Small intestine (tissue), 7 donors: ENCODE measurements around the gene HMGN3. TPM values are rescaled to one million over a fixed set of nuclear protein-coding genes. Genes with fewer than 3 reads are reported as not detected.

ENCODE experiments used
- DNase-seq, 2 donors: peaks; one replicate each; pipeline versions ENCODE4 v3.0.0 to v3.0.0-alpha.2; 2013
- FAIRE-seq: peaks from 2 replicates; lab custom pipeline; 2012; peaks lifted over from hg19 to GRCh38; lab: Jason Lieb, UNC
- H3K27ac ChIP-seq, 3 donors: one replicate each; pipeline ENCODE4 v1.5.1; 2013; ENCODE audit warnings: low read length in 2 of 3, mild to moderate bottlenecking in 2 of 3, control low read depth in 1 of 3, inconsistent platforms in 1 of 3, low read depth in 1 of 3, moderate library complexity in 1 of 3
- H3K27me3 ChIP-seq, 3 donors: one replicate each; pipeline ENCODE4 v1.6.1; 2013; ENCODE audit warnings: low read length in 3 of 3, inconsistent platforms in 1 of 3; ENCODE audit not compliant: control insufficient read depth in 3 of 3, insufficient read depth in 3 of 3
- H3K36me3 ChIP-seq, 3 donors: one replicate each; pipeline ENCODE4 v1.6.1; 2013; ENCODE audit warnings: low read length in 3 of 3, inconsistent platforms in 1 of 3, low read depth in 1 of 3, mild to moderate bottlenecking in 1 of 3, moderate library complexity in 1 of 3; ENCODE audit not compliant: control insufficient read depth in 3 of 3, insufficient read depth in 2 of 3
- H3K4me1 ChIP-seq, 3 donors: one replicate each; pipeline ENCODE4 v1.6.1; 2013; ENCODE audit warnings: low read length in 2 of 3, inconsistent platforms in 1 of 3, low read depth in 1 of 3, mild to moderate bottlenecking in 1 of 3, moderate library complexity in 1 of 3; ENCODE audit not compliant: control insufficient read depth in 3 of 3, insufficient read depth in 2 of 3
- H3K4me3 ChIP-seq, 3 donors: one replicate each; pipeline ENCODE4 v1.5.1; 2013; ENCODE audit warnings: low read length in 3 of 3, control low read depth in 1 of 3, inconsistent platforms in 1 of 3, low read depth in 1 of 3, mild to moderate bottlenecking in 1 of 3, moderate library complexity in 1 of 3
- H3K9me3 ChIP-seq, 2 donors: one replicate each; pipeline ENCODE4 v1.6.1; 2013; ENCODE audit warnings: low read depth in 1 of 2, low read length in 1 of 2; ENCODE audit not compliant: control insufficient read depth in 2 of 2, insufficient read depth in 1 of 2
- WGBS, 3 donors: extraction: QIAGEN DNeasy Blood & Tissue Kit; methylation state at CpG; one replicate each; pipeline ENCODE4 v1.1.7; 2013; 5-methylcytosine and 5-hydroxymethylcytosine counted together
- polyA plus RNA-seq, 4 donors: library from polyadenylated mRNA; stranded (reverse) in 3 of 4; unstranded in 1 of 4; fragments of 200-250 nt in 3 of 4; fragments of 120-200 nt in 1 of 4; gene quantifications; one replicate each; pipeline versions ENCODE4 v1.2.1 to v1.2.3, GENCODE V29; 2013
- donor health status: healthy with polysubstance abuse.
- donor health status: control.
- donor health status: control.
- donor health status: Bipolar disorder and iron deficiency.
- donor health status: healthy.

Gene HMGN3
- polyA plus RNA-seq, 4 donors: 51.1 to 135 (median 90.2) TPM

GRCh38 chr6:79231666-79232065 is 2.8 kb downstream of the HMGN3 start:
- Histone ChIP-seq H3K4me1 (peaks cover 0 to 5% (median 4%) of the 10 kb centered on the region in 3 donors), H3K27ac (no peak overlapping the region), H3K9me3 (no peaks in the 10 kb centered on the region), H3K27me3 (no peaks in the 10 kb centered on the region), H3K36me3 (no peaks in the 10 kb centered on the region), H3K4me3 (no peak overlapping the region)
- no peak for DNase-seq
- FAIRE-seq: no peak

- H3K9me3 ChIP-seq: no peaks in the 10 kb centered on the region
- peaks cover 0 to 5% (median 4%) of the 10 kb centered on the region in 3 donors for H3K4me1 ChIP-seq
- FAIRE-seq (no peak), DNase-seq (no peak)
- no peak overlapping the region for H3K27ac ChIP-seq
- H3K4me3 ChIP-seq: no peak overlapping the region
- no peaks in the 10 kb centered on the region for H3K27me3 ChIP-seq
- 91 to 99% (median 92%) methylated on average over 4 of the region's 4 CpGs for WGBS, 3 donors
- H3K36me3 ChIP-seq: no peaks in the 10 kb centered on the region
Measured at GRCh38 chr6:79231101-79231500, 3.4 kb downstream of the HMGN3 start.

GRCh38 chr6:79230149-79230548 is 4.3 kb downstream of the HMGN3 start:
- Histone ChIP-seq H3K4me3 (no peak overlapping the region), H3K27ac (no peak overlapping the region), H3K9me3 (no peaks in the 10 kb centered on the region), H3K4me1 (peaks cover 0 to 5% (median 4%) of the 10 kb centered on the region in 3 donors), H3K36me3 (no peaks in the 10 kb centered on the region), H3K27me3 (no peaks in the 10 kb centered on the region)
- no peak for DNase-seq
- FAIRE-seq: no peak
- 70 to 79% (median 75%) methylated on average over 2 of the region's 2 CpGs for WGBS, 3 donors

GRCh38 chr6:79227445-79227844 is 7.0 kb downstream of the HMGN3 start:
- H3K4me3 ChIP-seq: no peak overlapping the region
- FAIRE-seq (no peak), DNase-seq (no peak)
- H3K36me3 ChIP-seq: peaks cover 0 to 2% (median 0%) of the 10 kb centered on the region in 3 donors
- no peaks in the 10 kb centered on the region for H3K27me3 ChIP-seq
- peaks cover 0 to 12% (median 2%) of the 10 kb centered on the region in 3 donors for H3K4me1 ChIP-seq
- H3K9me3 ChIP-seq: no peaks in the 10 kb centered on the region
- 84 to 90% (median 87%) methylated on average over 1 of the region's 1 CpG for WGBS, 3 donors
- H3K27ac ChIP-seq: no peak overlapping the region

GRCh38 chr6:79226660-79227059 is 7.8 kb downstream of the HMGN3 start:
- no peaks in the 10 kb centered on the region for H3K9me3 ChIP-seq
- WGBS, 3 donors: 79 to 90% (median 90%) methylated on average over 3 of the region's 3 CpGs
- no peak for DNase-seq
- H3K27ac ChIP-seq: no peak overlapping the region
- H3K27me3 ChIP-seq: no peaks in the 10 kb centered on the region
- H3K4me3 ChIP-seq: no peak overlapping the region
- H3K36me3 ChIP-seq: peaks cover 0 to 2% (median 0%) of the 10 kb centered on the region in 3 donors
- H3K4me1 ChIP-seq: peaks cover under 1 to 12% (median 2%) of the 10 kb centered on the region in 3 donors
- FAIRE-seq: no peak

- no peak for DNase-seq
- Histone ChIP-seq H3K4me1 (peaks cover 5 to 12% (median 7%) of the 10 kb centered on the region in 3 donors), H3K4me3 (no peak overlapping the region), H3K27ac (peak overlapping the region in 1 of 3 donors; percentile 11), H3K9me3 (no peaks in the 10 kb centered on the region), H3K36me3 (peaks cover 0 to 2% (median 0%) of the 10 kb centered on the region in 3 donors), H3K27me3 (no peaks in the 10 kb centered on the region)
- FAIRE-seq: no peak
- 65 to 84% (median 71%) methylated on average over 4 of the region's 4 CpGs for WGBS, 3 donors
Measured at GRCh38 chr6:79225717-79226599, 8.5 kb downstream of the HMGN3 start.

GRCh38 chr6:79223611-79224404 is 10.7 kb downstream of the HMGN3 start:
- WGBS, 3 donors: 49 to 77% (median 58%) methylated on average over 3 of the region's 3 CpGs

GRCh38 chr6:79215213-79215824 is 19.2 kb downstream of the HMGN3 start:
- H3K4me1 ChIP-seq: peaks cover 0 to 12% (median 2%) of the 10 kb centered on the region in 3 donors
- H3K36me3 ChIP-seq: no peaks in the 10 kb centered on the region
- DNase-seq (peak in 1 of 2 donors; percentile 66), FAIRE-seq (no peak)
- H3K9me3 ChIP-seq: no peaks in the 10 kb centered on the region
- H3K27me3 ChIP-seq: no peaks in the 10 kb centered on the region
- H3K4me3 ChIP-seq: no peak overlapping the region
- peak overlapping the region in 1 of 3 donors; percentile 1 for H3K27ac ChIP-seq
- WGBS, 3 donors: 51 to 67% (median 63%) methylated on average over 3 of the region's 3 CpGs

More at GRCh38 chr6:79223611-79224404, 10.7 kb downstream of the HMGN3 start:
- FAIRE-seq (no peak), DNase-seq (peak; percentile 51 to 72)
- peak overlapping the region in 1 of 3 donors; percentile 57 for H3K27ac ChIP-seq
- H3K4me1 ChIP-seq: peaks cover 5 to 12% (median 7%) of the 10 kb centered on the region in 3 donors
- no peak overlapping the region for H3K4me3 ChIP-seq
- H3K9me3 ChIP-seq: no peaks in the 10 kb centered on the region
- no peaks in the 10 kb centered on the region for H3K27me3 ChIP-seq
- H3K36me3 ChIP-seq: peaks cover 0 to 2% (median 0%) of the 10 kb centered on the region in 3 donors
